ENCODE data around the gene ANKRD9.

The ANKRD9 gene

GRCh38 chr14:102500158-102500662 lies 9.4 kb downstream of the ANKRD9 start:
- no peak overlapping the region for H3K4me3 ChIP-seq (replicated peaks; ENCODE audit: low read depth, low read length)
- DNase-seq (ENCODE audit: low read depth): peak; percentile 96

GRCh38 chr14:102499401-102500157 lies 10.0 kb downstream of the ANKRD9 start:
- no peak for DNase-seq (ENCODE audit: low read depth)
- no peak for TF ChIP-seq CTCF (IDR thresholded peaks at IDR 0.05; ENCODE audit: low read length, missing control alignments)
- H3K4me3 ChIP-seq (replicated peaks; ENCODE audit: low read depth, low read length): no peak overlapping the region

More at GRCh38 chr14:102500158-102500662, 9.4 kb downstream of the ANKRD9 start:
- TF ChIP-seq CTCF (IDR thresholded peaks at IDR 0.05; ENCODE audit: low read length, missing control alignments): no peak

GRCh38 chr14:102498678-102499265 lies 10.8 kb downstream of the ANKRD9 start:
- no peak for TF ChIP-seq CTCF (IDR thresholded peaks at IDR 0.05; ENCODE audit: low read length, missing control alignments)

GRCh38 chr14:102497998-102498677 lies 11.4 kb downstream of the ANKRD9 start:
- TF ChIP-seq CTCF (IDR thresholded peaks at IDR 0.05; ENCODE audit: low read length, missing control alignments): peak; percentile 14
- DNase-seq (ENCODE audit: low read depth): no peak
- no peak overlapping the region for H3K4me3 ChIP-seq (replicated peaks; ENCODE audit: low read depth, low read length)

More at GRCh38 chr14:102498678-102499265, 10.8 kb downstream of the ANKRD9 start:
- DNase-seq (ENCODE audit: low read depth): no peak
- H3K4me3 ChIP-seq (replicated peaks; ENCODE audit: low read depth, low read length): no peak overlapping the region

- no peak overlapping the region for H3K4me3 ChIP-seq (replicated peaks; ENCODE audit: low read depth, low read length)
- TF ChIP-seq CTCF (IDR thresholded peaks at IDR 0.05; ENCODE audit: low read length, missing control alignments): no peak
- DNase-seq (ENCODE audit: low read depth): no peak
Measured at GRCh38 chr14:102496958-102497744, 12.4 kb downstream of the ANKRD9 start.

GRCh38 chr14:102496331-102496691 lies 13.3 kb downstream of the ANKRD9 start:
- DNase-seq (ENCODE audit: low read depth): no peak
- TF ChIP-seq CTCF (IDR thresholded peaks at IDR 0.05; ENCODE audit: low read length, missing control alignments): no peak
- no peak overlapping the region for H3K4me3 ChIP-seq (replicated peaks; ENCODE audit: low read depth, low read length)
